ENCODE data around the gene HIPK3. TPM values are rescaled to one million over a fixed set of nuclear protein-coding genes. Genes with fewer than 3 reads are reported as not detected.

The HIPK3 gene
- total RNA-seq, result 48.0 and 68.1 TPM in 2 replicates

GRCh38 chr11:33257160-33257896, at the start of gene HIPK3:
Gene HIPK3, plus strand, starts transcription at chr11:33257381.

GRCh38 chr11:33375688-33376311, 118.6 kb downstream of the HIPK3 start, which contains the start of gene KIAA1549L:
Gene KIAA1549L, plus strand, starts transcription at chr11:33376108.

Other genes starting within 250 kb of the HIPK3 start
- 0.18 and 0.56 TPM in 2 replicates for gene DEPDC7, start 241.5 kb upstream of the HIPK3 start, total RNA-seq
- gene TCP11L1, start 217.8 kb upstream of the HIPK3 start, total RNA-seq, result 10.0 and 14.1 TPM in 2 replicates
- gene CSTF3, start 95.9 kb upstream of the HIPK3 start, total RNA-seq, result 29.6 and 31.3 TPM in 2 replicates
- gene KIAA1549L, start 118.7 kb downstream of the HIPK3 start, total RNA-seq, result 11.1 and 15.1 TPM in 2 replicates

Measured in endothelial cell of coronary artery (primary cell).